Thyroid gland (tissue), 4 donors: ENCODE results near the gene ANXA7. TPM values are rescaled to one million over a fixed set of nuclear protein-coding genes. Genes with fewer than 3 reads are reported as not detected.

Experiments
- DNase-seq, 2 donors: peaks; one replicate each; pipeline ENCODE4 v3.0.0-alpha.2; 2019
- H3K27ac ChIP-seq, 3 donors: fragments of 200-600 bp; sonication (generic); 1 replicate in 2 of 3; 2 replicates in 1 of 3; pipeline ENCODE4 v1.5.1; 2016 to 2019; ENCODE audit warnings: mild to moderate bottlenecking in 1 of 3, moderate library complexity in 1 of 3
- H3K27me3 ChIP-seq: fragments of 200-600 bp; sonication (generic); one replicate; pipeline ENCODE4 v1.5.1; 2019
- H3K36me3 ChIP-seq, 2 donors: fragments of 200-600 bp; sonication (generic); one replicate each; pipeline ENCODE4 v1.5.1; 2016 to 2019
- H3K4me1 ChIP-seq, 2 donors: fragments of 200-600 bp; sonication (generic); one replicate each; pipeline ENCODE4 v1.5.1; 2017 to 2019
- H3K4me3 ChIP-seq, 3 donors: fragments of 200-600 bp; sonication (generic); replicated peaks in 1 of 3; 1 replicate in 2 of 3; 2 replicates in 1 of 3; pipeline ENCODE4 v1.5.1; 2016; ENCODE audit warnings: mild to moderate bottlenecking in 1 of 3
- H3K9me3 ChIP-seq: fragments of 200-600 bp; sonication (generic); one replicate; pipeline ENCODE4 v1.5.1; 2017
- POLR2A ChIP-seq, 2 donors: fragments of 450-650 bp; IDR thresholded peaks; one replicate each; pipeline ENCODE4 v1.6.1; 2017; ENCODE audit warnings: antibody characterized with exemption in 2 of 2, mild to moderate bottlenecking in 2 of 2, moderate library complexity in 1 of 2
- WGBS, 2 donors: methylation state at CpG; one replicate each; pipeline ENCODE4 v1.1.5; 2017; 5-methylcytosine and 5-hydroxymethylcytosine counted together
- intact Hi-C: fragments of 100-400 bp; cut with DNase I; formaldehyde crosslinking; loops from one replicate; pipeline ENCODE4 v1.15.1; 2023
- total RNA-seq, 4 donors: library from RNA; depleted of rRNA; stranded (reverse); fragments of >200 nt; gene quantifications; one replicate each; pipeline ENCODE4 v1.2.3, GENCODE V29; 2016
- TF ChIP-seq, protein P1 (sequence below), 6 experiments: fragments of 200-600 bp in 3 of 6; fragments of 450-650 bp in 3 of 6; sonication (generic) in 3 of 6; IDR thresholded peaks; one replicate each; pipeline ENCODE4 v1.5.1; 2016 to 2019; ENCODE audit warnings: antibody characterized with exemption in 6 of 6, mild to moderate bottlenecking in 2 of 6, inconsistent platforms in 1 of 6, moderate library complexity in 1 of 6

ANXA7 gene
- total RNA-seq, 4 donors from 2014 or later: 128 to 222 (median 167) TPM

DNA sequence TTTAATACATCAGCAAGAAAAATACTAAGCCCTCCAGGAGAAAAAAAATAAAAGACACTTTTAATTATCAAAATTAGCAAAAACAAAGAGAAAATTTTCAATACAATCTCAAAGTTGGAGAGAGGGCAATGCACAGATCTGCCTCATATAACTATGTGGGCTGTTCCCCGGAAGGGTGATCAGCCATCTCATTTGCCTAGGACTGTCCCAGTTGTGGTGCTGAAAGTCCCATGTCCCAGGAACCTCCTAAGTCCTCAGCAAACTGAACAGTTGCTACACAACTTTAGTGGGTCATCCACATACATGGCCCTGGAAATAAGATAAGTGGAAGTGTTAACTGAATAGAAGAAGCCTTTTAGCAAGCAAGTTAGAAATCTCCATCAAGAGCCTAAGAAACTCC, 69.6 kb downstream of the ANXA7 start:
- TF ChIP-seq POLR2A (IDR thresholded peaks at IDR 0.05): no peak
- TF ChIP-seq, protein P1, sequence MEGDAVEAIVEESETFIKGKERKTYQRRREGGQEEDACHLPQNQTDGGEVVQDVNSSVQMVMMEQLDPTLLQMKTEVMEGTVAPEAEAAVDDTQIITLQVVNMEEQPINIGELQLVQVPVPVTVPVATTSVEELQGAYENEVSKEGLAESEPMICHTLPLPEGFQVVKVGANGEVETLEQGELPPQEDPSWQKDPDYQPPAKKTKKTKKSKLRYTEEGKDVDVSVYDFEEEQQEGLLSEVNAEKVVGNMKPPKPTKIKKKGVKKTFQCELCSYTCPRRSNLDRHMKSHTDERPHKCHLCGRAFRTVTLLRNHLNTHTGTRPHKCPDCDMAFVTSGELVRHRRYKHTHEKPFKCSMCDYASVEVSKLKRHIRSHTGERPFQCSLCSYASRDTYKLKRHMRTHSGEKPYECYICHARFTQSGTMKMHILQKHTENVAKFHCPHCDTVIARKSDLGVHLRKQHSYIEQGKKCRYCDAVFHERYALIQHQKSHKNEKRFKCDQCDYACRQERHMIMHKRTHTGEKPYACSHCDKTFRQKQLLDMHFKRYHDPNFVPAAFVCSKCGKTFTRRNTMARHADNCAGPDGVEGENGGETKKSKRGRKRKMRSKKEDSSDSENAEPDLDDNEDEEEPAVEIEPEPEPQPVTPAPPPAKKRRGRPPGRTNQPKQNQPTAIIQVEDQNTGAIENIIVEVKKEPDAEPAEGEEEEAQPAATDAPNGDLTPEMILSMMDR (IDR thresholded peaks at IDR 0.05): no peak
- WGBS, 2 donors: 90 to 92% methylated on average over 1 of the region's 1 CpG

DNA sequence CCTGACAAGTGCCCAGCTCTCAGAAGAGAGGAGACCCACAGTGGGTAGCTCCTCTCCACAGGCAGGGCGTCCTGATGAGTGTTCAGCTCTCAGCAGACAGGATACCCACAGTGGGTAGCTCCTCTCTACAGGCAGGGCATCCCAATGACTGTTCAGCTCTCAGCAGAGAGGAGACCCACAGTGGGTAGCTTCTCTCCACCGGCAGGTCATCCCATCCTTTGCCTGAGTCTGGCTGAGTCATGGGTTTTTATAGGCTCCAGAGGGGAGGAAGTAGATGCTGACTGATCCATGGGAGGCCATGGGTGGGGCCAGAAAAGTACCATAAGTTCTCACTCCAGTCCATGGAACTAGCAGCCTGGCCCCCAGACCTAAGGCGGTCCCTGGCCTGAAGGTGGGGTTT, 73.7 kb downstream of the ANXA7 start:
- H3K36me3 ChIP-seq: peaks cover 0 to 5% of the 10 kb centered on the region in 2 donors
- no peak for TF ChIP-seq POLR2A (IDR thresholded peaks at IDR 0.05)
- TF ChIP-seq, protein P1 (IDR thresholded peaks at IDR 0.05): no peak
- intact Hi-C loops: no loop called here
- no peak for DNase-seq
- no peaks in the 10 kb centered on the region for H3K9me3 ChIP-seq
- no peak overlapping the region for H3K4me3 ChIP-seq
- no peaks in the 10 kb centered on the region for H3K27me3 ChIP-seq
- H3K4me1 ChIP-seq: no peaks in the 10 kb centered on the region
- WGBS, 2 donors: 88 to 100% methylated on average over 2 to 3 of the region's 3 CpGs
- H3K27ac ChIP-seq: no peak overlapping the region

More for the DNA sequence above, 69.6 kb downstream of the ANXA7 start:
- intact Hi-C loops: no loop called here
- Histone ChIP-seq H3K9me3 (no peaks in the 10 kb centered on the region), H3K4me1 (no peaks in the 10 kb centered on the region), H3K36me3 (peaks cover 0 to 5% of the 10 kb centered on the region in 2 donors), H3K4me3 (no peak overlapping the region), H3K27ac (no peak overlapping the region), H3K27me3 (no peaks in the 10 kb centered on the region)
- no peak for DNase-seq

DNA sequence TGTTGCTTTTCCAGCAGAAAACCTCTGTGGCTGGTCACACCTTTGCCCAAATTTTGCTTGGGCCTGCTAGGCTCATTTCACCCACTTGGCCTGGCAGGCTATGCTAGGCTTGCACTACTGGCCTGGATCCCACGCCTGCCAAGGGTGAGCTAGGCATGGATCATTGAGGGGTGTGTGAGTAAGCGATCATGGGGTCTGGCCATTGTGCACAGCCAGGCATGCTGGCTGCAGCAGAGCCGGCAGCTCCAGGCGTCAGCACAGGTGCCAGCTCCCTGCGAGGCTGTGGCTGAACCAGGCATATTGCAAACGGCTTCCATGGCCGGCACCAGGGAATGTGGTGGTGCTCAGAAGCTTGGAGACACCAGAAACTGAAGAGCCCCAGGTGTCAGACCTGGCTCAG, 74.4 kb downstream of the ANXA7 start:
- H3K27ac ChIP-seq: no peak overlapping the region
- no peaks in the 10 kb centered on the region for H3K9me3 ChIP-seq
- intact Hi-C loops: no loop called here
- H3K27me3 ChIP-seq: no peaks in the 10 kb centered on the region
- TF ChIP-seq POLR2A (IDR thresholded peaks at IDR 0.05): no peak
- TF ChIP-seq, protein P1 (IDR thresholded peaks at IDR 0.05): no peak
- 94 to 98% methylated on average over 4 to 7 of the region's 7 CpGs for WGBS, 2 donors
- DNase-seq: no peak
- H3K36me3 ChIP-seq: peaks cover 0 to 5% of the 10 kb centered on the region in 2 donors
- no peak overlapping the region for H3K4me3 ChIP-seq
- H3K4me1 ChIP-seq: no peaks in the 10 kb centered on the region

DNA sequence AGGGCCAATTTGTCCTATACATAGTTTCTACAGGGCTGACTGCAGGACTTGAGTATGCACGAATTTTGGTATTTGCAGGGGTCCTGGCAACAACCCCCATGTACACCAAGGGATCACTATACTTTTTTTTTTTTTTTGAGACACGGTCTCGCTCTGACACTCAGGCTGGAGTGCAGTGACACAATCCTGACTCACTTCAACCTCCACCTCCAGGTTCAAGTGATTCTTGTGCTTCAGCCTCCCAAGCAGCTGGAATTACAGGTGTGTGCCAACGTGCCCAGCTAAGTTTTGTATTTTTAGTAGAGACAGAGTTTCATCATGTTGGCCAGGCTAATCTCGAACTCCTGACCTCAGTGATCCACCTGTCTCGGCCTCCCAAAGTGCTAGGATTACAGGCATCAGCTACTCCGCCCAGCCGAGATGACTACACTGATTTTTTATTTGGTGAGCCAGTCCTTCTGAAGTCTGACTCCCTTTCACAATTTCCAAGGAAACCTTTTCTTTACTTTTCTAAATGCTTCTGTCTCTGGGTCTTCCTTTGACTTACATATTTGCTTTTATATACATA, 75.0 kb downstream of the ANXA7 start:
- Histone ChIP-seq H3K4me3 (no peak overlapping the region), H3K4me1 (no peaks in the 10 kb centered on the region), H3K27me3 (no peaks in the 10 kb centered on the region), H3K27ac (no peak overlapping the region), H3K36me3 (peaks cover 0 to 5% of the 10 kb centered on the region in 2 donors), H3K9me3 (no peaks in the 10 kb centered on the region)
- WGBS, 2 donors: 90 to 93% methylated on average over 8 of the region's 8 CpGs
- no peak for DNase-seq
- TF ChIP-seq, protein P1 (IDR thresholded peaks at IDR 0.05): no peak
- TF ChIP-seq POLR2A (IDR thresholded peaks at IDR 0.05): no peak
- intact Hi-C loops: no loop called here

DNA sequence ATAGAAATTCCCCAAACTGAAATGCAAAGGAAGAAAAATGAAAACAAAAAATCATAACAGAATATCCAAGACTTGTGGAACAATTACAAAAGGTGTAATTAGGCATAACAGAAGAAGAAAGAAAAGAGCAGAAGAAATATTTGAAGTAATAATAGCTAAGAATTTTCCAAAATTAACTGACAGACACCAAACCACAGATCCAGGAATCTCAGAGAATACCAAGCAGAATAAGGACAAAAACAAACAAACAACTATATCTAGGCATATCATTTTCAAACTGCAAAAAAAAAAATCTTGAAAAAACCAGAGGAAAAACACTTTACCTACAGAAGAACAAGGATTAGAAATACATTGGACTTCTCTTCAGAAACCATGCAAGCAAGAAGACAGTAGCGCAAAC, 80.7 kb downstream of the ANXA7 start:
- Histone ChIP-seq H3K36me3 (no peaks in the 10 kb centered on the region), H3K4me1 (no peaks in the 10 kb centered on the region), H3K4me3 (no peak overlapping the region), H3K27me3 (no peaks in the 10 kb centered on the region), H3K9me3 (no peaks in the 10 kb centered on the region), H3K27ac (no peak overlapping the region)
- intact Hi-C loops: no loop called here
- 95 to 98% methylated on average over 1 of the region's 1 CpG for WGBS, 2 donors
- TF ChIP-seq, protein P1 (IDR thresholded peaks at IDR 0.05): no peak
- no peak for TF ChIP-seq POLR2A (IDR thresholded peaks at IDR 0.05)
- no peak for DNase-seq
